Heart right ventricle (tissue), 16 donors: ENCODE data around the gene GLYR1. TPM values are rescaled to one million over a fixed set of nuclear protein-coding genes. Genes with fewer than 3 reads are reported as not detected.

ENCODE experiments used
- ATAC-seq, 8 donors: fragments of 200-7000 bp; cut with Tn5 transposase; one replicate each; pipeline ENCODE4 v1.9.1; 2020; ENCODE audit warnings: mild to moderate bottlenecking in 8 of 8, moderate library complexity in 8 of 8, moderate number of reproducible peaks in 1 of 8
- DNase-seq, 2 donors: peaks; one replicate each; pipeline ENCODE4 v3.0.0-alpha.2; 2020
- H3K27ac ChIP-seq, 10 donors: fragments of 200-600 bp; sonication (generic) in 2 of 10; one replicate each; pipeline versions ENCODE4 v1.5.0 to v1.8.0; 2020 to 2022; ENCODE audit warnings: mild to moderate bottlenecking in 3 of 10
- H3K27me3 ChIP-seq, 7 donors: fragments of 200-600 bp; one replicate each; pipeline ENCODE4 v1.8.0; 2021 to 2022; ENCODE audit warnings: mild to moderate bottlenecking in 2 of 7
- H3K36me3 ChIP-seq, 9 donors: fragments of 200-600 bp; sonication (generic) in 1 of 9; one replicate each; pipeline versions ENCODE4 v1.5.0 to v1.8.0; 2020 to 2022; ENCODE audit warnings: mild to moderate bottlenecking in 2 of 9
- H3K4me1 ChIP-seq, 9 donors: fragments of 200-600 bp; sonication (generic) in 1 of 9; one replicate each; pipeline versions ENCODE4 v1.5.0 to v1.8.0; 2020 to 2022; ENCODE audit warnings: mild to moderate bottlenecking in 4 of 9
- H3K4me3 ChIP-seq, 10 donors: fragments of 200-600 bp; sonication (generic) in 2 of 10; one replicate each; pipeline versions ENCODE4 v1.5.0 to v1.8.0; 2020 to 2022; ENCODE audit warnings: mild to moderate bottlenecking in 7 of 10, moderate library complexity in 2 of 10
- H3K9me3 ChIP-seq, 11 donors: fragments of 200-600 bp in 10 of 11; sonication (generic) in 2 of 11; one replicate each; pipeline versions ENCODE4 v1.5.0 to v1.8.0; 2013 to 2022; ENCODE audit warnings: mild to moderate bottlenecking in 2 of 11, control low read depth in 1 of 11, moderate library complexity in 1 of 11
- CTCF ChIP-seq, 9 donors: fragments of 200-600 bp; sonication (generic) in 2 of 9; IDR thresholded peaks; one replicate each; pipeline versions ENCODE4 v1.5.0 to v1.8.0; 2021 to 2022; ENCODE audit warnings: antibody characterized with exemption in 9 of 9, mild to moderate bottlenecking in 5 of 9, moderate library complexity in 1 of 9
- WGBS, 2 donors: extraction: QIAGEN DNeasy Blood & Tissue Kit; methylation state at CpG; one replicate each; pipeline ENCODE4 v1.1.7; 2013; ENCODE audit warnings: inconsistent platforms in 1 of 2; 5-methylcytosine and 5-hydroxymethylcytosine counted together
- intact Hi-C, 10 donors: fragments of 100-400 bp; cut with DNase I; formaldehyde crosslinking; loops; one replicate each; pipeline versions ENCODE4 v1.11.1 to v1.14.2; 2022
- polyA plus RNA-seq, 2 donors: library from polyadenylated mRNA; stranded (reverse); fragments of 200-250 nt; gene quantifications; one replicate each; pipeline ENCODE4 v1.2.3, GENCODE V29; 2013
- total RNA-seq, 10 donors: library from RNA; stranded (reverse); fragmentation: NEBNext Ultra II Directional in 3 of 10; extraction: Animal tissue kit (Norgen Biotek cat#: 25700) in 3 of 10; gene quantifications; one replicate each; pipeline versions ENCODE4 v1.2.1 to v1.2.4, GENCODE V29; 2021 to 2023
- donor health status: Arrhythmogenic right ventricular cardiomyopathy.
- donor health status: ischemic (EF 13 %, LVEDD 7.1; RV severe dilation, severe dysfunction).
- donor health status: healthy with polysubstance abuse.
- donor health status: DM: no; HTN: yes; CAD: no.
- donor health status: DM: no; HTN: no; CAD: no.
- donor health status: ischemic (EF 25% LVEDD 6.9; RV normal size, moderate dysfunction).
- donor health status: ischemic (EF 25% LVEDD 5.7; RV mildly dilated, moderate dysfunction).
- donor health status: healthy.
- donor health status: DM: yes; HTN: yes; CAD: no.
- donor health status: Ischemic cardiomyopathy.
- donor health status: ischemic (EF 35%, LVEDD 5.7; RV mildly dilated, moderate dysfunction).
- donor health status: nonischemic (EF 11% LVEDD 7.7; RV severe dilation, severe dysfunction).
- donor health status: DM: yes; HTN: yes; CAD: no.
- donor health status: PGD.
- donor health status: ischemic (EF 29% LVEDD 5.4; RV normal size, mild dysfunction).
- donor health status: nonischemic (EF 23%, LVEDD 6.1; RV moderate dilation, normal function).

GLYR1 gene
- total and polyA plus RNA-seq, 12 donors: 36.5 to 105 (median 73.3) TPM

DNA sequence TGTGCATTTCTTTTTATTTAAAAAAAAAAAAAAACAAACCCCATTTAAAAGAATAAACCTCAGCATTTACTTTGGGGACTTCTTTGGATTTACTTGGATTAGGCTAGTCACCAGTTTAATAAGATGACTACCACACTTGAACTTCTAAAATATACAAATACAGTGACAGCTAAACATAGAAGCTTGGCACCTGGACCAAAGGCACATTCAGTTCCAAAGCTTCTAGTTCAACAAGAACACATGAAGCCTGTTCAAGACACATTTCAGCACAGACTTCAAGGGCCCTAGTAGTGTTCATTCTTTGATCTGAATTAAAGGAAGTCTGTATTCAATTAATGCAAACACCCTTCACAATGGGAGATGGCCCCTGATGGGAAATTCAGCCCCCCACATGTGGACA lies 33.0 kb downstream of the GLYR1 start:
- Histone ChIP-seq H3K9me3 (no peaks in the 10 kb centered on the region), H3K27ac (peak overlapping the region; percentile 36 to 86 (median 82)), H3K36me3 (peaks cover 0 to 100% (median 79%) of the 10 kb centered on the region in 9 donors), H3K27me3 (no peaks in the 10 kb centered on the region), H3K4me1 (peaks cover 0 to 23% (median 8%) of the 10 kb centered on the region in 9 donors), H3K4me3 (no peak overlapping the region)
- ATAC-seq (peak; percentile 43 to 92 (median 80)), DNase-seq (no peak)
- intact Hi-C loops: no loop called here
- no peak for TF ChIP-seq CTCF (IDR thresholded peaks at IDR 0.05)

GRCh38 chr16:4813251-4814003 lies 33.7 kb downstream of the GLYR1 start:
- Histone ChIP-seq H3K4me1 (peaks cover 0 to 23% (median 8%) of the 10 kb centered on the region in 9 donors), H3K27me3 (no peaks in the 10 kb centered on the region), H3K36me3 (peaks cover 0 to 100% (median 79%) of the 10 kb centered on the region in 9 donors), H3K9me3 (no peaks in the 10 kb centered on the region), H3K27ac (peak overlapping the region; percentile 36 to 86 (median 81)), H3K4me3 (no peak overlapping the region)
- intact Hi-C loops: no loop called here
- no peak for TF ChIP-seq CTCF (IDR thresholded peaks at IDR 0.05)
- peak in 6 of 8 donors; percentile 15 to 64 (median 46) for ATAC-seq
- DNase-seq: no peak
- WGBS, 2 donors: 92% methylated on average over 16 of the region's 16 CpGs

- Histone ChIP-seq H3K4me3 (no peak overlapping the region), H3K27ac (peak overlapping the region in 1 of 10 donors; percentile 13), H3K4me1 (peaks cover 0 to 23% (median 8%) of the 10 kb centered on the region in 9 donors), H3K9me3 (no peaks in the 10 kb centered on the region), H3K36me3 (peaks cover 0 to 100% (median 79%) of the 10 kb centered on the region in 9 donors), H3K27me3 (no peaks in the 10 kb centered on the region)
- TF ChIP-seq CTCF (IDR thresholded peaks at IDR 0.05): no peak
- peak in 1 of 8 donors; percentile 16 for ATAC-seq
- intact Hi-C loops: no loop called here
- 87 to 91% methylated on average over 9 of the region's 9 CpGs for WGBS, 2 donors
- no peak for DNase-seq
Measured at GRCh38 chr16:4811773-4812172, 35.3 kb downstream of the GLYR1 start.

GRCh38 chr16:4811242-4811641 lies 35.8 kb downstream of the GLYR1 start:
- Histone ChIP-seq H3K27me3 (no peaks in the 10 kb centered on the region), H3K4me1 (peaks cover 0 to 23% (median 8%) of the 10 kb centered on the region in 9 donors), H3K4me3 (no peak overlapping the region), H3K36me3 (peaks cover 0 to 100% (median 79%) of the 10 kb centered on the region in 9 donors), H3K9me3 (no peaks in the 10 kb centered on the region), H3K27ac (peak overlapping the region in 1 of 10 donors; percentile 13)
- ATAC-seq (no peak), DNase-seq (no peak)
- 95 to 98% methylated on average over 3 of the region's 3 CpGs for WGBS, 2 donors
- TF ChIP-seq CTCF (IDR thresholded peaks at IDR 0.05): no peak
- intact Hi-C loops: no loop called here
